ENCODE measurements around the gene EXOC6.
"Not testable (repeated sequence)": the region's sequence is repeated elsewhere in the genome, so short reads cannot be mapped to it uniquely, and the experiment has no call there.

The EXOC6 gene

GRCh38 chr10:93085272-93085859 is 237.0 kb downstream of the EXOC6 start:
- no peak for DNase-seq

GRCh38 chr10:93086289-93086688 is 238.0 kb downstream of the EXOC6 start:
- no peak for DNase-seq

GRCh38 chr10:93087846-93088245 is 239.5 kb downstream of the EXOC6 start:
- DNase-seq = no peak

- DNase-seq = no peak
Measured at GRCh38 chr10:93088466-93088865, 240.1 kb downstream of the EXOC6 start.

GRCh38 chr10:93090619-93091018 is 242.3 kb downstream of the EXOC6 start:
- no peak for DNase-seq

GRCh38 chr10:93091960-93092359 is 243.6 kb downstream of the EXOC6 start:
- no peak for DNase-seq

- DNase-seq = no peak
Measured at GRCh38 chr10:93095225-93095624, 246.9 kb downstream of the EXOC6 start.

- DNase-seq = no peak
Measured at GRCh38 chr10:93096901-93097300, 248.6 kb downstream of the EXOC6 start.

- DNase-seq = no peak
Measured at GRCh38 chr10:93097386-93097785, 249.1 kb downstream of the EXOC6 start.

- DNase-seq = no peak
Measured at GRCh38 chr10:93098816-93099215, 250.5 kb downstream of the EXOC6 start.

GRCh38 chr10:93099670-93100069 is 251.3 kb downstream of the EXOC6 start:
- DNase-seq = no peak

- DNase-seq = not testable (repeated sequence)
Measured at GRCh38 chr10:93101148-93101547, 252.8 kb downstream of the EXOC6 start.

- DNase-seq = no peak
Measured at GRCh38 chr10:93103953-93104352, 255.6 kb downstream of the EXOC6 start.

- no peak for DNase-seq
Measured at GRCh38 chr10:93106631-93107072, 258.3 kb downstream of the EXOC6 start.
